Kidney (tissue), 14 donors: ENCODE results near the gene NLGN1. TPM values are rescaled to one million over a fixed set of nuclear protein-coding genes. Genes with fewer than 3 reads are reported as not detected.

Experiments used
- DNase-seq, 5 donors: peaks; one replicate each; pipeline ENCODE4 v3.0.0-alpha.2; 2013 to 2020
- FAIRE-seq: peaks from 2 replicates; lab custom pipeline; 2012; peaks lifted over from hg19 to GRCh38; lab: Jason Lieb, UNC
- H3K27ac ChIP-seq, 2 donors: one replicate each; pipeline ENCODE4 v1.7.0; 2013; ENCODE audit warnings: low read depth in 2 of 2, low read length in 2 of 2, inconsistent platforms in 1 of 2
- H3K27me3 ChIP-seq: one replicate; pipeline ENCODE4 v1.7.1; 2013; ENCODE audit warnings: low read length, inconsistent platforms; ENCODE audit not compliant: control insufficient read depth, insufficient read depth
- H3K36me3 ChIP-seq, 3 donors: one replicate each; pipeline versions ENCODE4 v1.7.0 to v1.7.1; 2013; ENCODE audit warnings: low read length in 3 of 3, control low read depth in 1 of 3, inconsistent platforms in 1 of 3; ENCODE audit not compliant: insufficient read depth in 3 of 3, control insufficient read depth in 2 of 3
- H3K4me1 ChIP-seq, 3 donors: one replicate each; pipeline versions ENCODE4 v1.7.0 to v1.7.1; 2013; ENCODE audit warnings: low read length in 3 of 3, inconsistent platforms in 1 of 3, low read depth in 1 of 3; ENCODE audit not compliant: control insufficient read depth in 2 of 3, insufficient read depth in 2 of 3
- H3K4me3 ChIP-seq, 3 donors: one replicate each; pipeline versions ENCODE4 v1.7.0 to v1.8.1; 2013; ENCODE audit warnings: low read length in 3 of 3, control low read depth in 1 of 3, inconsistent platforms in 1 of 3
- H3K9ac ChIP-seq, 3 donors: one replicate each; pipeline versions ENCODE4 v1.7.0 to v1.7.1; 2013; ENCODE audit warnings: low read length in 3 of 3, control low read depth in 1 of 3, inconsistent platforms in 1 of 3
- H3K9me3 ChIP-seq, 3 donors: one replicate each; pipeline versions ENCODE4 v1.7.0 to v1.7.1; 2013; ENCODE audit warnings: low read length in 3 of 3, control low read depth in 1 of 3, inconsistent platforms in 1 of 3; ENCODE audit not compliant: control insufficient read depth in 2 of 3, insufficient read depth in 1 of 3
- intact Hi-C: fragments of 100-400 bp; cut with DNase I; formaldehyde crosslinking; loops from one replicate; pipeline ENCODE4 v1.11.1; 2022
- polyA plus RNA-seq: library from polyadenylated mRNA; stranded (reverse); fragments of 350-450 nt; fragmentation: Illumina TruSeq; extraction: RNeasy Lipid Tissue Mini Kit (QIAGEN cat#74804); gene quantifications from one replicate; pipeline ENCODE4 v1.2.3, GENCODE V29; 2014; ENCODE audit warnings: low read depth, low replicate concordance; ENCODE audit not compliant: insufficient read depth
- total RNA-seq: library from RNA; stranded (reverse); fragmentation: NEBNext Ultra II Directional; extraction: Animal tissue kit (Norgen Biotek cat#: 25700); gene quantifications from one replicate; pipeline ENCODE4 v1.2.1, GENCODE V29; 2021
- TF ChIP-seq, protein P1 (sequence below): IDR thresholded peaks from 3 replicates; pipeline ENCODE4 v1.5.1; 2012; ENCODE audit warnings: mild to moderate bottlenecking, moderate library complexity, borderline replicate concordance; ENCODE audit not compliant: insufficient read depth; ENCODE audit errors: extremely low read depth
- donor health status: control.
- donor health status: control.
- donor health status: control.
- donor health status: control.
- donor health status: control.
- donor health status: DM: yes; HTN: yes; CAD: no.
- donor health status: Normal renal cell carcinoma (clear cell type).

The NLGN1 gene
- total and polyA plus RNA-seq, 2 donors from 2014 or later = 0.49 to 19.4 TPM

DNA sequence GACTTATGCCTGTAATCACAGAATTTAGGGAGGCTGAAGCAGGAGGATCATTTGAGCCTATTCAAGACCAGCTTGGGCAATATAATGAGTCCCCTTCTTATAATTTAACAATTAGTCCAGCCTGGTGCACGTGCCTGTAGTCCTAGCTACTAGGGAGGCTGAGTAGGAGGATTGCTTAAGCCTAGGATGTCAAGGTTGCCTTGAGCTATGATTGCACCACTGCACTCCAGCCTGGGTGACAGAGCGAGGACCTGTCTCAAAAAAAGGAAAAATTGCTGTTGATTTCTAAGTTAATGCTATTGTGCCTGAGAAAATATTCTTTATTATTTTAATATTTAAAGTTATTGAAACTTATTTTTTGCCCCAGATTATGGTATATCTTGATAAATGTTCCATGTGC is 159.0 kb downstream of the NLGN1 start:
- Histone ChIP-seq H3K4me3 (no peak overlapping the region), H3K27ac (no peak overlapping the region), H3K27me3 (no peaks in the 10 kb centered on the region), H3K36me3 (no peaks in the 10 kb centered on the region), H3K4me1 (no peaks in the 10 kb centered on the region), H3K9me3 (no peaks in the 10 kb centered on the region), H3K9ac (no peak overlapping the region)
- intact Hi-C loops = no loop called here
- DNase-seq (no peak), FAIRE-seq (no peak)
- TF ChIP-seq, protein P1, sequence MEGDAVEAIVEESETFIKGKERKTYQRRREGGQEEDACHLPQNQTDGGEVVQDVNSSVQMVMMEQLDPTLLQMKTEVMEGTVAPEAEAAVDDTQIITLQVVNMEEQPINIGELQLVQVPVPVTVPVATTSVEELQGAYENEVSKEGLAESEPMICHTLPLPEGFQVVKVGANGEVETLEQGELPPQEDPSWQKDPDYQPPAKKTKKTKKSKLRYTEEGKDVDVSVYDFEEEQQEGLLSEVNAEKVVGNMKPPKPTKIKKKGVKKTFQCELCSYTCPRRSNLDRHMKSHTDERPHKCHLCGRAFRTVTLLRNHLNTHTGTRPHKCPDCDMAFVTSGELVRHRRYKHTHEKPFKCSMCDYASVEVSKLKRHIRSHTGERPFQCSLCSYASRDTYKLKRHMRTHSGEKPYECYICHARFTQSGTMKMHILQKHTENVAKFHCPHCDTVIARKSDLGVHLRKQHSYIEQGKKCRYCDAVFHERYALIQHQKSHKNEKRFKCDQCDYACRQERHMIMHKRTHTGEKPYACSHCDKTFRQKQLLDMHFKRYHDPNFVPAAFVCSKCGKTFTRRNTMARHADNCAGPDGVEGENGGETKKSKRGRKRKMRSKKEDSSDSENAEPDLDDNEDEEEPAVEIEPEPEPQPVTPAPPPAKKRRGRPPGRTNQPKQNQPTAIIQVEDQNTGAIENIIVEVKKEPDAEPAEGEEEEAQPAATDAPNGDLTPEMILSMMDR = no peak

- Histone ChIP-seq H3K27me3 (no peaks in the 10 kb centered on the region), H3K4me1 (no peaks in the 10 kb centered on the region), H3K9ac (no peak overlapping the region), H3K27ac (no peak overlapping the region), H3K9me3 (no peaks in the 10 kb centered on the region), H3K4me3 (no peak overlapping the region), H3K36me3 (no peaks in the 10 kb centered on the region)
- TF ChIP-seq, protein P1 = no peak
- no peak for FAIRE-seq
- intact Hi-C loops = no loop called here
- DNase-seq = no peak
These were observed 170.5 kb downstream of the NLGN1 start for GRCh38 chr3:173567997-173568396.

- no peak for FAIRE-seq
- TF ChIP-seq, protein P1 = no peak
These were observed 171.1 kb downstream of the NLGN1 start for GRCh38 chr3:173568623-173569022.

DNA sequence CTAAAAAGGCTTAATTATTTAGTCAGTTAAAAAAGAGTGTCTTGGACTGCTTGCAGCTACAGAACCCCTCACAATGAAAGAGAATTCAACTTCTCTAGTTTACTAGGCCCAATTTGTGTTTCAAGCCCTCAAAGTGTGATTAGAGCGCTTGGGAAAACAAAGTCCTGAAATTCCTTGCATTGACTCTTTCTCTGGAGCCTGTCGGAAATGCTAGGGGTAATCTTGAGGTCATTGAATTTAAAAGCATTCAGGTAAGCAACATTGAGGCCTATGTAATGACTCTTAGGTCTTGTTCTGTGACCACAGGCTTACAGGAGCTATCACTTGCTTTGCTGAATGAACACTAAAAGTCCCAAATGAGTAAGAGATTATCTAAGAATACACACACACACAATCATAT is 186.0 kb downstream of the NLGN1 start:
- Histone ChIP-seq H3K27me3 (no peaks in the 10 kb centered on the region), H3K36me3 (no peaks in the 10 kb centered on the region), H3K4me3 (no peak overlapping the region), H3K27ac (no peak overlapping the region), H3K9ac (no peak overlapping the region), H3K4me1 (no peaks in the 10 kb centered on the region), H3K9me3 (no peaks in the 10 kb centered on the region)
- DNase-seq (peak in 2 of 5 donors; percentile 15 to 24), FAIRE-seq (no peak)
- intact Hi-C loops = no loop called here
- TF ChIP-seq, protein P1 = no peak

More at GRCh38 chr3:173568623-173569022, 171.1 kb downstream of the NLGN1 start:
- Histone ChIP-seq H3K27me3 (no peaks in the 10 kb centered on the region), H3K4me3 (no peak overlapping the region), H3K36me3 (no peaks in the 10 kb centered on the region), H3K9ac (no peak overlapping the region), H3K27ac (no peak overlapping the region), H3K4me1 (no peaks in the 10 kb centered on the region), H3K9me3 (no peaks in the 10 kb centered on the region)
- intact Hi-C loops = no loop called here
- DNase-seq = no peak
